Kidney epithelial cell (primary cell): Measurements from ENCODE around the gene SRGAP1. TPM values are rescaled to one million over a fixed set of nuclear protein-coding genes. Genes with fewer than 3 reads are reported as not detected.
"Not testable (repeated sequence)": the region's sequence is repeated elsewhere in the genome, so short reads cannot be mapped to it uniquely, and the experiment has no call there.

Experiments
- DNase-seq: peaks from one replicate; pipeline ENCODE4 v3.0.0-alpha.2; 2010; ENCODE audit warnings: low read depth
- H3K27me3 ChIP-seq: 2 replicates; pipeline ENCODE4 v1.6.0; 2011; ENCODE audit warnings: low read length; ENCODE audit not compliant: control insufficient read depth, insufficient read depth
- H3K36me3 ChIP-seq: 2 replicates; pipeline ENCODE4 v1.5.1; 2011; ENCODE audit warnings: low read length; ENCODE audit not compliant: control insufficient read depth, insufficient read depth
- H3K4me3 ChIP-seq: 2 replicates; pipeline ENCODE4 v1.5.1; 2011; ENCODE audit warnings: low read depth, mild to moderate bottlenecking, control low read depth, low read length
- total RNA-seq: library from RNA; depleted of rRNA; stranded (reverse); fragments of >200 nt; gene quantifications from 2 replicates; pipeline ENCODE4 v1.2.3, GENCODE V29; 2015
- TF ChIP-seq, protein P1 (sequence below): IDR thresholded peaks from 2 replicates; pipeline ENCODE4 v1.5.1; 2011; ENCODE audit warnings: mild to moderate bottlenecking, moderate library complexity, low read length, control low read depth, inconsistent platforms; ENCODE audit not compliant: insufficient read depth, poor library complexity, severe bottlenecking

Gene SRGAP1
- total RNA-seq, 1 donor from 2014 or later, result 28.9 TPM

DNA sequence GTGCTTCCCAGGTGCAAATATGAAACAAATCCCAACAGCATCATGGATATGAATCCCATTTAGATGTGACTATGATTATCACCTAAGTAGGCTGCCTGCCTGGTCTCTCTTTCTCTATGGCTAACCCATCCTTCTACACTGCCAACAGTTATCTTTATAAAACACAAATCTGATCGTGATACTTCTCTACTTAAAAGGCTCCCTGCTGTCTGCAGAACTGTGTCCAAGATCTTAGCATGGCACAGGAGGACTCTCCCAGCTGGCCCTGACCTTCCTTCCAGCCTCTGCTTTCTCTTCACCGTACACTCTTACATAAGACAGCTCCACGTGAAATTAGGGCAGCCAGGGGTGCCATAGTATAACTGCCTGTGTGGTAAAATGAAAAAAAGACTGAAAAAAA is 3.5 kb upstream of the SRGAP1 start:
- Histone ChIP-seq H3K36me3 (no peaks in the 10 kb centered on the region), H3K4me3 (no peak overlapping the region), H3K27me3 (no peaks in the 10 kb centered on the region)
- DNase-seq, result no peak
- TF ChIP-seq, protein P1, sequence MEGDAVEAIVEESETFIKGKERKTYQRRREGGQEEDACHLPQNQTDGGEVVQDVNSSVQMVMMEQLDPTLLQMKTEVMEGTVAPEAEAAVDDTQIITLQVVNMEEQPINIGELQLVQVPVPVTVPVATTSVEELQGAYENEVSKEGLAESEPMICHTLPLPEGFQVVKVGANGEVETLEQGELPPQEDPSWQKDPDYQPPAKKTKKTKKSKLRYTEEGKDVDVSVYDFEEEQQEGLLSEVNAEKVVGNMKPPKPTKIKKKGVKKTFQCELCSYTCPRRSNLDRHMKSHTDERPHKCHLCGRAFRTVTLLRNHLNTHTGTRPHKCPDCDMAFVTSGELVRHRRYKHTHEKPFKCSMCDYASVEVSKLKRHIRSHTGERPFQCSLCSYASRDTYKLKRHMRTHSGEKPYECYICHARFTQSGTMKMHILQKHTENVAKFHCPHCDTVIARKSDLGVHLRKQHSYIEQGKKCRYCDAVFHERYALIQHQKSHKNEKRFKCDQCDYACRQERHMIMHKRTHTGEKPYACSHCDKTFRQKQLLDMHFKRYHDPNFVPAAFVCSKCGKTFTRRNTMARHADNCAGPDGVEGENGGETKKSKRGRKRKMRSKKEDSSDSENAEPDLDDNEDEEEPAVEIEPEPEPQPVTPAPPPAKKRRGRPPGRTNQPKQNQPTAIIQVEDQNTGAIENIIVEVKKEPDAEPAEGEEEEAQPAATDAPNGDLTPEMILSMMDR, result no peak

DNA sequence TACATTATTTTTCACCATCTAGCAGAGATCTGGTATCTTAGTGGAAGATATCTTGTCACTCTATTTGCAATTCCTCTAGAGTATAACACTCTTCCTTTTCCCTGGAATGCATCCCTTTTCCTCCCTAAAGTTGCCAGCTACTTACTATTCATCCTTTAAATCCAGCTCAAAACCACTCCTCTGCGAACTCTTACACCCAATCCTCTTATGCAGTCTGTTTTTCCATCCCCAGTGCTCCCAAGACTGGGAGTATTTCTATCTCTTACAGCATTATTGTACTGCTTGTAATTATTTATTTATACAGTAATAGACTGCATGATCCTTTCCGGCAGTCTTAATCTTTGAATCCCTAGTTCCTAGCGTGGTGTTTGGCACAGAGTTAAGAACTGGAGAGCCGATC is 2.9 kb upstream of the SRGAP1 start:
- no peaks in the 10 kb centered on the region for H3K27me3 ChIP-seq
- TF ChIP-seq, protein P1, result no peak
- DNase-seq, result no peak
- no peak overlapping the region for H3K4me3 ChIP-seq
- no peaks in the 10 kb centered on the region for H3K36me3 ChIP-seq

DNA sequence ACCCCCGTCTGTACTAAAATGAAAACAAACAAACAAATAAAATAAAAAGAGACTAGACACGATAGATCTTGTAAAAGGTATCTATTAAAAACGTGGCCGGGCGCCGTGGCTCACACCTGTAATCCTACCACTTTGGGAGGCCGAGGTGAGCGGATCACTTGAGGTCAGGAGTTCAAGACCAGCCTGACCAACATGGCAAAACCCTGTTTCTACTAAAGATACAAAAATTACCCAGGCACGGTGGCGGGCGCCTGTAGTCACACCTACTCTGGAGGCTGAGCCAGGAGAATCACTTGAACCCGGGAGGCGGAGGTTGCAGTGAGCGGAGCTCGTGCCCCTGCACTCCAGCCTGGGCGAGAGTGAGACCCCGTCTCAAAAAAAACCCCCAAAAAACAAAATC is 1.8 kb upstream of the SRGAP1 start:
- not testable (repeated sequence) for H3K36me3 ChIP-seq, H3K4me3 ChIP-seq, DNase-seq, H3K27me3 ChIP-seq

DNA sequence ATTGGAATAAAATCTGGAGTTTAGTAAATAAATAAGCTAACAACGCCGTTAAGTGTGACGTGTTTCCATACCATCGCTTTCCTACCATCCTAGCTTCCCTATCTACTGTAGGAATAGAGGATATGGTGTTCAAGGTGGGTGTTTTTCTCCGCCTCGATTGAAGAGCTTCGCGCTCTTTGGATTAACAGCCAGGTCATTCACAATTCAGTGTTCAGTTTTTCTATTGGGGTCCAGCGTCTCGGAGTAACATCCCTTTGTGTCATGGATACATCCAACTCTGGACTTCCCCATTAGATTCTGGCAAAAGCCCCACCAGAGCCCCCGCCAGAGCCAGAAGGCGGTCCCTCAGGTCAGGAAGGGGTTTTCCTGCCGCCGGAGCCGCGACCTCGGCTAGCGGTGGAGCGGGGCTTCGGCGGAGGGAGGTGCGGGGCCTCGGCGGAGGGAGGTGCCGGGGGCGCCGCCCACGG is 1.2 kb upstream of the SRGAP1 start:
- Histone ChIP-seq H3K36me3 (no peaks in the 10 kb centered on the region), H3K4me3 (peak overlapping the region; percentile 98), H3K27me3 (no peaks in the 10 kb centered on the region)
- TF ChIP-seq, protein P1, result no peak
- no peak for DNase-seq

DNA sequence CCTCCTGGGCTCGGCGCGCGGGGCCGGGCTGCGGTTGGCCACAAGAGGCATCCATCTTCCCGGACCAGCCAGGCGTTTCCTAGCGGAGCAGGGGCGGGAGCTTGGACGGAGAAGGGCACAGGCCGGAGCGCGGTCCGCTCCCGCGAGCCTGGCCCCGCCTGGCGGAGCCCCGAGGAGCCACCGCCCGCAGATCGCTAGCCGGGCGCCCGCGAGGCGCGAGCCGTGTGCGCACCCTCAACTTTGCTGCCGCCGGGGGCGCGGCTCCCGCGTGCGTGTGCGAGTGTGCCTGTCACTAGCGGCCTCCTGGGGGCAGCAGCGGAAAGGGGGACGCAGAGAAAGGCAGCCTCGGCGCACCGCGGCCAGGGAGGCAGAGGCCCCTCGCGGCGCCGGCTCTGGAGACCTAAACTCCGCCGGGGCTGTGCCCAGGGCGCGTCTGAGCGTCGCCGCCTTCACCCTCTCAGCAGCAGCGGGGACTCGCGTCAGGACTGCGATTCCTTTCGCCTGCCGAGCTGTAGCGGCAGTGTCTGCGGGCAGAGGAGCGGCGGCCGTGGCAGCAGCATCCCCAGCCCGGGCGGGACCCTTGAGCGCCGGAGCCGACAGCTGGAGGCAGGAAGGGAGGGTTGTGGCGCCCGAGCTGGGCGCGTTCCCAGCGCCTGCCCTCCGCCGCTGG is 644 bp upstream of the SRGAP1 start:
- TF ChIP-seq, protein P1, result peak; percentile 82
- Histone ChIP-seq H3K36me3 (no peaks in the 10 kb centered on the region), H3K4me3 (peak overlapping the region; percentile 98), H3K27me3 (no peaks in the 10 kb centered on the region)
- peak; percentile 71 for DNase-seq

DNA sequence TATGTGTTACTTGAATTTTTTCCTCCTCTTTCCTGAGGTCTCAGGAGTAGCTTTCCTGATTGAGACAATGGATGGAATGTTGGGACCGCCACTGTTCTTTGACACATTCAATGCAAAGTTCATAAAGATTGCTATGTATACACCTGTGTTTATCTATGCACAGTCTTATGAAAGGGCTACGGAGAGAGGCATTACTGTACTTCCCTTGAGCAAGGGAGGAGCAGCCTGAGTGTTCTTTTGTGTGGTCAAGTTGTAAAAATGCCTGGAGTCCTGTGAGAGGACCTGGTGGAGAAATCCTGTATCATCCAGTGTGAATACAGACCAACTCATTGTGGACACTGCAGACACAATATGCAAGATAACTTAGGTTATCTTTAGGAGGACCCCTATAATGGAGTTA is 1.2 kb downstream of the SRGAP1 start:
- TF ChIP-seq, protein P1, result no peak
- Histone ChIP-seq H3K4me3 (peak overlapping the region; percentile 98), H3K36me3 (no peaks in the 10 kb centered on the region), H3K27me3 (no peaks in the 10 kb centered on the region)
- no peak for DNase-seq
